Gastrocnemius medialis (tissue), 4 donors: ENCODE data around the gene CEP350.

Experiments
- POLR2A ChIP-seq, 2 donors: fragments of 450-650 bp; IDR thresholded peaks; one replicate each; pipeline ENCODE4 v1.6.1; 2017; ENCODE audit warnings: antibody characterized with exemption in 2 of 2, mild to moderate bottlenecking in 2 of 2, moderate library complexity in 2 of 2
- TF ChIP-seq, protein P1 (sequence below), 5 experiments: fragments of 450-650 bp in 3 of 5; fragments of 200-600 bp in 2 of 5; sonication (generic) in 2 of 5; IDR thresholded peaks in 4 of 5; conservative IDR thresholded peaks in 1 of 5; 1 replicate in 4 of 5; 2 replicates in 1 of 5; pipeline ENCODE4 v1.5.1; 2016 to 2019; ENCODE audit warnings: antibody characterized with exemption in 5 of 5, mild to moderate bottlenecking in 3 of 5, moderate library complexity in 3 of 5

DNA sequence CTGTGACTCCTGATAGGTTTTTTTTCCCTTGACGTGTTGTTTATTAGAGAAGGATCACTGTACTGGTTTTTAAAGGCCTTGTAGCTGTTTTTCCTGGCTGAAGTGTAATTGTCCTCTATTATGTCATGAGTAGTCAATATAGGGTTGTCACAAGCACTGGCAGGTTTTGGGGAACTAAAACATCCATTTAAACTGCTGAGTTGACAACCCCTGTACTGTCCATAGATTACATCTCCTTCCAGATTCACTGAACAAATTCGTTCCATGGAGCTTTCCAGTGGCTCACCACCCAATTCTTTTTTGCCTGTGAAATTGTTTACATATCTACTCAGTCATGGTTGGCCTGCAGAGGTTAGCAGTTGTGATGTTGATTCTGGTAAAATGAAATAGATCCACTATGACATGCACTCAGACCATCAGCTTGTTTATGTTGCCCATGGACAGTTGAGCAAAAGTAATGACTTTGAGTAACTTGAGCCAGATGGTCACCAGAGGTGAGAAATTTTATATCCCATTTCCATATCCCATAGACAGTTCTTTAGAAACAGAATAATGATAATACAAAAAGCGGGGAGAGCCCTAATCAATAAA, 140.2 kb downstream of the CEP350 start:
- no peak for TF ChIP-seq POLR2A (IDR thresholded peaks at IDR 0.05)
- TF ChIP-seq, protein P1, sequence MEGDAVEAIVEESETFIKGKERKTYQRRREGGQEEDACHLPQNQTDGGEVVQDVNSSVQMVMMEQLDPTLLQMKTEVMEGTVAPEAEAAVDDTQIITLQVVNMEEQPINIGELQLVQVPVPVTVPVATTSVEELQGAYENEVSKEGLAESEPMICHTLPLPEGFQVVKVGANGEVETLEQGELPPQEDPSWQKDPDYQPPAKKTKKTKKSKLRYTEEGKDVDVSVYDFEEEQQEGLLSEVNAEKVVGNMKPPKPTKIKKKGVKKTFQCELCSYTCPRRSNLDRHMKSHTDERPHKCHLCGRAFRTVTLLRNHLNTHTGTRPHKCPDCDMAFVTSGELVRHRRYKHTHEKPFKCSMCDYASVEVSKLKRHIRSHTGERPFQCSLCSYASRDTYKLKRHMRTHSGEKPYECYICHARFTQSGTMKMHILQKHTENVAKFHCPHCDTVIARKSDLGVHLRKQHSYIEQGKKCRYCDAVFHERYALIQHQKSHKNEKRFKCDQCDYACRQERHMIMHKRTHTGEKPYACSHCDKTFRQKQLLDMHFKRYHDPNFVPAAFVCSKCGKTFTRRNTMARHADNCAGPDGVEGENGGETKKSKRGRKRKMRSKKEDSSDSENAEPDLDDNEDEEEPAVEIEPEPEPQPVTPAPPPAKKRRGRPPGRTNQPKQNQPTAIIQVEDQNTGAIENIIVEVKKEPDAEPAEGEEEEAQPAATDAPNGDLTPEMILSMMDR (IDR thresholded peaks at IDR 0.05 in 4 of 5, conservative IDR thresholded peaks at IDR 0.05 in 1 of 5) = no peak
